GM12875 (cell line): ENCODE measurements around the gene RGS6.

ENCODE experiments used
- H3K4me3 ChIP-seq: one replicate; pipeline ENCODE4 v1.5.1; 2011; ENCODE audit warnings: low read depth, low read length, control low read depth
- TF ChIP-seq, protein P1 (sequence below): IDR thresholded peaks from 2 replicates; pipeline ENCODE4 v1.5.1; 2011; ENCODE audit warnings: low read depth, mild to moderate bottlenecking, control low read depth, inconsistent platforms, low read length, moderate library complexity, borderline replicate concordance; ENCODE audit not compliant: insufficient read depth

RGS6 gene

GRCh38 chr14:72452774-72453173 is 520.5 kb downstream of the RGS6 start:
- H3K4me3 ChIP-seq = no peak overlapping the region
- TF ChIP-seq, protein P1, sequence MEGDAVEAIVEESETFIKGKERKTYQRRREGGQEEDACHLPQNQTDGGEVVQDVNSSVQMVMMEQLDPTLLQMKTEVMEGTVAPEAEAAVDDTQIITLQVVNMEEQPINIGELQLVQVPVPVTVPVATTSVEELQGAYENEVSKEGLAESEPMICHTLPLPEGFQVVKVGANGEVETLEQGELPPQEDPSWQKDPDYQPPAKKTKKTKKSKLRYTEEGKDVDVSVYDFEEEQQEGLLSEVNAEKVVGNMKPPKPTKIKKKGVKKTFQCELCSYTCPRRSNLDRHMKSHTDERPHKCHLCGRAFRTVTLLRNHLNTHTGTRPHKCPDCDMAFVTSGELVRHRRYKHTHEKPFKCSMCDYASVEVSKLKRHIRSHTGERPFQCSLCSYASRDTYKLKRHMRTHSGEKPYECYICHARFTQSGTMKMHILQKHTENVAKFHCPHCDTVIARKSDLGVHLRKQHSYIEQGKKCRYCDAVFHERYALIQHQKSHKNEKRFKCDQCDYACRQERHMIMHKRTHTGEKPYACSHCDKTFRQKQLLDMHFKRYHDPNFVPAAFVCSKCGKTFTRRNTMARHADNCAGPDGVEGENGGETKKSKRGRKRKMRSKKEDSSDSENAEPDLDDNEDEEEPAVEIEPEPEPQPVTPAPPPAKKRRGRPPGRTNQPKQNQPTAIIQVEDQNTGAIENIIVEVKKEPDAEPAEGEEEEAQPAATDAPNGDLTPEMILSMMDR = no peak

- TF ChIP-seq, protein P1 = no peak
- H3K4me3 ChIP-seq = no peak overlapping the region
Observed at GRCh38 chr14:72454388-72455160, 522.3 kb downstream of the RGS6 start.

GRCh38 chr14:72457641-72458040 is 525.4 kb downstream of the RGS6 start:
- H3K4me3 ChIP-seq = no peak overlapping the region
- TF ChIP-seq, protein P1 = no peak

GRCh38 chr14:72462056-72462455 is 529.8 kb downstream of the RGS6 start:
- TF ChIP-seq, protein P1 = no peak
- H3K4me3 ChIP-seq = no peak overlapping the region

DNA sequence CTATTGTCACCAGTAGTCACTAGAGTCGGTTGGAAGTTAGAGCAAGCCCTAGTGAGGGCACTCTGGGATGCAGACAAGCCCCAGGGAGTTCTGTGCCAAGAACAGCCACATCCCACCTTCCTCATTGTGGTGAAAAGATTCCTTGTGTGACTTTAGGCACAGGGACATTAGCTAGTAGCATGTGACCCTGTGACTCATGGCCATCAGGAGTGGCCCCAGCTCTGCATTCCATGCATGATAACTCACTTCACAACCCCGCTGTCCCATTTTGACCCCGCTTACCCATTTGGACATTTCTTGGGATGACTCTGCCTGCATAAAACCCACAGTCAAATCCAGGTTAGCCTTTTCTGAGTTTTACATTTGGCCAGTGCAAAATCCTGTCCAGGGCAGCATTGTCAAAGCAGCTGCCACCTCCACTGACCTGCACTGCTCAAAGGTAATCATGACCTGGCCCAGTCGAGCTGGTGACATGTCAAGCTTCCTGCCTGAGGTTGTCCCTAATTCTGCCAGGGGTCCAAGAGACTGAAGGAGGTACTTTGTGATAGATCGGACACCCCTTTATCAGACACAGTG is 531.1 kb downstream of the RGS6 start:
- no peak overlapping the region for H3K4me3 ChIP-seq
- TF ChIP-seq, protein P1 = no peak

- H3K4me3 ChIP-seq = no peak overlapping the region
- TF ChIP-seq, protein P1 = no peak
Observed at GRCh38 chr14:72464226-72464625, 532.0 kb downstream of the RGS6 start.

DNA sequence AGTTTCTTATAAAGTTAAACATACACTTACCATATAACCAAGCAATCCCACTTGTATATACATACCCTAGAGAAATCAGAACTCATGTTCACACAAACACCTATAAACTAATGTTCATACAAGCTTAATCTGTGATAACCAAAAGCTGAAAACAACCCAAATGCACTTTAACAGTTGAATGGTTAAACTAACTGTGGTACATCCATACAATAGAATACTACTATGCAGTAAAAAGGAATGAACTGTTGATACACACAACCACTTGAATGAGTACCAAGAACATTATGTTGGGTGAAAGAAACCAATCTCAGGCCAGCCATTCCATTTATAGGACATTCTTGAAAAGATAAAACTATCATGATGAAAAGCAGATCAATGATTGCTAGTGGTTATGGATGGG is 534.1 kb downstream of the RGS6 start:
- H3K4me3 ChIP-seq = no peak overlapping the region
- TF ChIP-seq, protein P1 = no peak
